Mammary microvascular endothelial cell (primary cell): Measurements from ENCODE around the gene FOXN3. TPM values are rescaled to one million over a fixed set of nuclear protein-coding genes. Genes with fewer than 3 reads are reported as not detected.

Source experiments
- total RNA-seq: library from RNA; depleted of rRNA; stranded (reverse); fragments of >200 nt; gene quantifications from 2 replicates; pipeline ENCODE4 v1.2.3, GENCODE V29; 2015

The FOXN3 gene
- total RNA-seq = 34.9 and 43.9 TPM in 2 replicates

DNA sequence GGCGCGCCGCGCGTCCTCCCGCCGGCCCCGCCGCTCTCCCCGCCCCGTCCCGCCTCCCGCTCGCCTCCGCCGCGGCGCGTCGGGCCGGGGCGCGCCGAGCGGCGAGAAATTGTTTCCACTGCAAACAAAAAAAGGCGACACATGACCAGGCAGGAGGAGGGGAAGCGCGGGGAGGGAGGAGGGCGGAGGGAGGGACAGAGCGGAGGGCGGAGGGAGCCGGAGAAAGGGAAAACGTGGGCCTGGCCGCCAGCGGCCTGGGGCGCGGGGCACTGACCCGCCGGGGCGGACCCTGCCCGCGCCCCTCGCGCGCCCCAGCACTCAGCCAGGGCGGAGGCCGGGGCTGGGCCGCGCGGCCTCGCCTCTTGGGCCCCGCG is at the start of gene FOXN3:
Gene FOXN3, minus strand, starts transcription at position 143 of the 374 bp plus-strand sequence. CDS start 4,757 bp downstream, outside the sequence.

